ENCODE measurements around the gene ABCA7. TPM values are rescaled to one million over a fixed set of nuclear protein-coding genes. Genes with fewer than 3 reads are reported as not detected.

ABCA7 gene
- total RNA-seq, 1 experiment from 2014 or later, result 2.3 TPM

GRCh38 chr19:1073063-1073955 lies 33.4 kb downstream of the ABCA7 start:
- DNase-seq (ENCODE audit: low read depth, low spot score), result no peak
- in situ Hi-C loops (cut with HindIII; ENCODE audit: low pct_unique_long_range_greater_than_20kb, low sequenced_read_pairs), result no loop called here

DNA sequence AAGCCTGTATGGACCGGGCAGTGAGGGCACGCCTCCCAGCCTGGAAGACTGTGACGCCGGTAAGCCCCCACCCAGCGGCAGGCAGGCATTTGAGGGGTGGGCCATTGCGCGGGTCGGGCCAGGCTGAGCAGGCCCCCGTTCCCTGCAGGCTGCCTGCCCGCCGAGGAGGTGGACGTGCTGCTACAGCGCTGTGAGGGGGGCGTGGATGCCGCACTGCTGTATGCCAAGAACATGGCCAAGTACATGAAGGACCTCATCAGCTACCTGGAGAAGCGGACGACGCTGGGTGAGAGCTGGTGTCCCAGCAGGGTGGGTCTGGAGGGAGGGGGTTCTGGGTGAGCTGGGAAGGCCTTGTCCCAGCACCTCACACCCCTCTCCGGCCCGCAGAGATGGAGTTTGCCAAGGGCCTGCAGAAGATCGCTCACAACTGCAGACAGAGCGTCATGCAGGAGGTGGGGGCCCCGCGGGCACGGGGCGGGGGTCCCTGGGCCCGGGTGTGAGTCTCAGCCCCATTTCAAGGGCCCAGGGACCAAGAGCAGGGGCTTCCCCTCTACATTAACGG lies 34.1 kb downstream of the ABCA7 start:
- DNase-seq (ENCODE audit: low read depth, low spot score), result no peak
- in situ Hi-C loops (cut with HindIII; ENCODE audit: low pct_unique_long_range_greater_than_20kb, low sequenced_read_pairs), result no loop called here

DNA sequence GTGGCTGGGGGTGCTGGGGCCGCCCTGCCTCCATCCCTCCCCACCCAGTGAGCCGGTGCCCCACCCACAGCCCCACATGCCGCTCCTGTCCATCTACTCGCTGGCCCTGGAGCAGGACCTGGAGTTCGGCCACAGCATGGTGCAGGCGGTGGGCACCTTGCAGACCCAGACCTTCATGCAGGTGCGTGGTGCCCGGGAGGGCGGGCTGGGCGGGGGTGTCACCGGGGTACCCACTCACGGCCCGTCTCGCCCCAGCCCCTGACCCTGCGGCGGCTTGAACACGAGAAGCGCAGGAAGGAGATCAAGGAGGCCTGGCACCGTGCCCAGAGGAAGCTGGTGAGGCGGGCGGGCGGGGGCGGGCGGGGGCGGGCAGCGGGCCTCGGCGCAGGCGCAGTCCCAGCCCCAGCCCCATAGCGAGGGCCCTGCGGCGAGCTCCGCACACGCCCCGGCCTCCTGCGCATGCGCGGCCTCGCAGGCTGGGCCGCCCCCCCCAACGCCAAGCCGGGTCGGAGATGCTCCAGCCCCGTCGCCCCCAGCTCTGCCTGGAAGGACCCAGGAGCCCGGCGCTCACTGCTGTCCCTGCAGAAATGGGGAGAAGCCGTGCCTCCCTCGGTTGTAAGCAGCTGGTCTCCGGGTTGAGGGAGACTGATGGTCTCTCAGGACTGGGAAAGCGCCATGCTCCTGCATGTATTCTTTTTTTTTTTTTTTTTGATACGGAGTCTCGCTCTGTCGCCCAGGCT lies 34.8 kb downstream of the ABCA7 start:
- in situ Hi-C loops (cut with HindIII; ENCODE audit: low pct_unique_long_range_greater_than_20kb, low sequenced_read_pairs), result no loop called here
- DNase-seq (ENCODE audit: low read depth, low spot score), result no peak

DNA sequence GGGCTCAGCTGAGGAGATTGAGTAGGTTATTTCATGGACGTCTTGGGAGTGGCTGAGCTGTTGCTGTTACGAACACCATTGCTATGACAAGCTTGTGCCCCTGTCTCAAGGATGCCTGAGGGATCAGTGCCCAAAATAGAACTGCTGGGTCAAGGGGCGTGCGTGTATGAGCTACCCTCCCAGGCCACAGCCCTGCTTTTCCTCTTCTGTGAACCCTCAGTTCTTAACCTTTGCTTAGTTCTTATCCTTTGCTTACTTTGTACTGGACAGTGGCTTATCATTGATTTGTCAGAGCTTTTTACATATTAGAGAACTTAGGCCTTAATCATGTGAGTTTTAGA lies 36.1 kb downstream of the ABCA7 start:
- in situ Hi-C loops (cut with HindIII; ENCODE audit: low pct_unique_long_range_greater_than_20kb, low sequenced_read_pairs), result no loop called here
- no peak for DNase-seq (ENCODE audit: low read depth, low spot score)

GRCh38 chr19:1076951-1077350 lies 37.0 kb downstream of the ABCA7 start:
- no peak for DNase-seq (ENCODE audit: low read depth, low spot score)
- in situ Hi-C loops (cut with HindIII; ENCODE audit: low pct_unique_long_range_greater_than_20kb, low sequenced_read_pairs), result no loop called here

DNA sequence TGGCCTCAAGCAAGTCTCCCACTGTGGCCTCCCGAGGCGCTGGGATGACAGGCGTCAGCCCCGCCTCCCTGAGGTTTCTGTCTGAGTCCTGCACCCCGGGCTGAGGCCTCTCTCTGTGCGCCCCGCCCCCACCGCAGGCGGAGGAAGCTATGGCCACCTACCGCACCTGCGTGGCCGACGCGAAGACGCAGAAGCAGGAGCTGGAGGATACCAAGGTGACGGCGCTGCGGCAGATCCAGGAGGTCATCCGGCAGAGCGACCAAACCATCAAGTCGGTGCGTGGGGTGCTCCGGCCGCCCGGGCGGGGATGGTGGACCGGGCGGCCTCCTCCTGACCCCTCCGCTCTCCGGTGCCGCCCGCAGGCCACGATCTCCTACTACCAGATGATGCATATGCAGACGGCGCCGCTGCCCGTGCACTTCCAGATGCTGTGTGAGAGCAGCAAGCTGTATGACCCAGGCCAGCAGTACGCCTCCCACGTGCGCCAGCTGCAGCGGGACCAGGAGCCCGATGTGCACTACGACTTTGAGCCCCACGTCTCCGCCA lies 39.7 kb downstream of the ABCA7 start:
- in situ Hi-C loops (cut with HindIII; ENCODE audit: low pct_unique_long_range_greater_than_20kb, low sequenced_read_pairs), result no loop called here
- DNase-seq (ENCODE audit: low read depth, low spot score), result no peak

DNA sequence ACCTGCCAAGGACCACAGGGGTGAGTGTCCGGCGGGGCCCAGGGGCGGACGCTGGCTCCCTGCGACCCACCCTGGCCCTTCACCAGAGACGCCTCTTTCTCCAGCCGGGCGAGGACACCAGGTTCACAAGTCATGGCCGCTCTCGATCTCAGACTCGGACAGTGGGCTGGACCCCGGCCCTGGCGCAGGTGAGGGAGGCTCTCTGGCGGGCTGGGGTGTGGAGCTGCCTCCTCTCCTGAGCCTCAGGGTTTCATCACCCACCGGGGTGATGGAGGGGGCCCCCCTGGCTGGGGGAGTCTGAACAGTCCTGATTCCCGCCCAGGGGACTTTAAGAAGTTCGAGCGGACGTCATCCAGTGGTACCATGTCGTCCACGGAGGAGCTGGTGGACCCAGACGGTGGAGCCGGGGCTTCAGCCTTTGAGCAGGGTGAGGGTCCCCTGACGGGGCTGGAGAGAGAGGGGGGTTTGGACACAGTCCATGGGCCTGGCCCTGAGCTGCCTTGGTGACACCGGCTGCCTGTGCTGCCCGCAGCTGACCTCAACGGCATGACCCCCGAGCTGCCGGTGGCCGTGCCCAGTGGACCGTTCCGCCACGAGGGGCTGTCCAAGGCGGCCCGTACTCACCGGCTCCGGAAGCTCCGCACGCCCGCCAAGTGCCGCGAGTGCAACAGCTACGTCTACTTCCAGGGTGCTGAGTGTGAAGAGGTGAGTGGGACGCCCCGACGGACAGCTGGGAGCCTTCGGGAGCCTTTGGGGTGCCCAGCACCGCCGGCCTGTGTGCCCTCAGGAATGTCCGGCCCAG lies 40.7 kb downstream of the ABCA7 start:
- no peak for DNase-seq (ENCODE audit: low read depth, low spot score)
- in situ Hi-C loops (cut with HindIII; ENCODE audit: low pct_unique_long_range_greater_than_20kb, low sequenced_read_pairs), result no loop called here

DNA sequence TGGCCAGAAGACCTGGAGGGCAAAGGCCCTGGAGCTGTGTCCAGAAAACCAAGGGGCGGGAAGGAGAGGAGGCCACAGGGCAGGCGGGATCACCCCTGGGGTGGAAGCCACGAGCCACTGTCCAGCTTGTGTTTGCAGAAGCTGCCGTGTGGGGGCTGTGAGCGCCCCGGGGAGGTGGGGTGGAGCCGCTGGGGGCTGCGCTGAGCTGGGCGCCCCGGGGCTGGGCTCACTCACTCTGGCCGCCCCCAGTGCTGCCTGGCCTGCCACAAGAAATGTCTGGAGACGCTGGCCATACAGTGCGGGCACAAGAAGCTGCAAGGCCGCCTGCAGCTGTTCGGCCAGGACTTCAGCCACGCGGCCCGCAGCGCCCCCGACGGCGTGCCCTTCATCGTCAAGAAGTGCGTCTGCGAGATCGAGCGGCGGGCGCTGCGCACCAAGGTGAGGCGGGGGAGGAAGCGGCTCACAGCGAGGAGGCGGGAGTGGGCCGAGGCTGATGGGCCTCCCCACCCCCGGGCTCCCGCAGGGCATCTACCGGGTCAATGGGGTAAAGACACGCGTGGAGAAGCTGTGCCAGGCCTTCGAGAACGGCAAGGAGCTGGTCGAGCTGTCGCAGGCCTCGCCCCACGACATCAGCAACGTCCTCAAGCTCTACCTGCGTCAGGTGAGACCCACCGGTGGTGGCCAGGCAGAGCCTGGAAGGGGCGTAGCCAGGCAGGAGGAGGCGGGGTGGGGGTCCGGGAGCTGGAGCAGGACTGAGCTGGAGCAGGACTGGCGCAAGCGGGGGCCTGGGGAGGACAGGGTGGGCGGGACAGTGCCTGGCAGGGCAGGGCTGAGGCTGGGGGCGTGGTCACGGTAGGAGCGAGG lies 41.6 kb downstream of the ABCA7 start:
- no peak for DNase-seq (ENCODE audit: low read depth, low spot score)
- in situ Hi-C loops (cut with HindIII; ENCODE audit: low pct_unique_long_range_greater_than_20kb, low sequenced_read_pairs), result no loop called here

- DNase-seq (ENCODE audit: low read depth, low spot score), result peak; percentile 22
- in situ Hi-C loops (cut with HindIII; ENCODE audit: low pct_unique_long_range_greater_than_20kb, low sequenced_read_pairs), result no loop called here
Observed at GRCh38 chr19:1082165-1082927, 42.4 kb downstream of the ABCA7 start.

DNA sequence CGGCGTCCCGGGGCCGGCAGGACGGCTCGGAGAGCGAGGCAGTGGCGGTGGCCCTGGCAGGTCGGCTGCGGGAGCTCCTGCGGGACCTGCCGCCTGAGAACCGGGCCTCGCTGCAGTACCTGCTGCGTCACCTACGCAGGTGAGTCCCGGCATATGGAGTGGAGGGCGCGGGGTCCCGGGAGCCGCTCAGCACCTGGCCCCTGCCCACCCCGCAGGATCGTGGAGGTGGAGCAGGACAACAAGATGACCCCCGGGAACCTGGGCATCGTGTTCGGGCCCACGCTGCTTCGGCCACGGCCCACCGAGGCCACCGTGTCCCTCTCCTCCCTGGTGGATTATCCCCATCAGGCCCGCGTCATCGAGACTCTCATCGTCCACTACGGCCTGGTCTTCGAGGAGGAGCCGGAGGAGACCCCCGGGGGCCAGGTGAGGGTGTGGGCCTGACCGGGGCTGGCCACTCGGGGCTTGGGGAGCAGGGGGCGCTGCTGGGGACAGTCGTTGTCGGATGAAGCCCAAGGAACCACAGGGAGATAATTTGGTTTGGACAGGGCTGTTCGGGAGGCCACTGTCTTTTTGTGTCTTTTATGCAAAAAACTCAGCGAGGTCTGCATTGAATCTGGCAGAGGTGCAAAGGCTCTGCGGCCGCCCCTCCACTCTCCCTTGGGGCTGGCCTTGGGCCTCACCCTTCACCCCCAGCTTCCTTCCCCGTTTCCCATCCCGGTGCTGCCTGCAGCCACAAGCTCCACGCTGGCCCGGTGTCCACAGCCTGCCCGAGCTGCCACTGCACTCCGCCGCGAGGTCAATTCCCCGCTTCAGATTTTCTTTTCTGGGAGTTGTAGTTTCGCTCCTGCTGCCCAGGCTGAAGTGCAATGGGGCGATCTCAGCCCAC lies 43.3 kb downstream of the ABCA7 start:
- no peak for DNase-seq (ENCODE audit: low read depth, low spot score)
- in situ Hi-C loops (cut with HindIII; ENCODE audit: low pct_unique_long_range_greater_than_20kb, low sequenced_read_pairs), result no loop called here

DNA sequence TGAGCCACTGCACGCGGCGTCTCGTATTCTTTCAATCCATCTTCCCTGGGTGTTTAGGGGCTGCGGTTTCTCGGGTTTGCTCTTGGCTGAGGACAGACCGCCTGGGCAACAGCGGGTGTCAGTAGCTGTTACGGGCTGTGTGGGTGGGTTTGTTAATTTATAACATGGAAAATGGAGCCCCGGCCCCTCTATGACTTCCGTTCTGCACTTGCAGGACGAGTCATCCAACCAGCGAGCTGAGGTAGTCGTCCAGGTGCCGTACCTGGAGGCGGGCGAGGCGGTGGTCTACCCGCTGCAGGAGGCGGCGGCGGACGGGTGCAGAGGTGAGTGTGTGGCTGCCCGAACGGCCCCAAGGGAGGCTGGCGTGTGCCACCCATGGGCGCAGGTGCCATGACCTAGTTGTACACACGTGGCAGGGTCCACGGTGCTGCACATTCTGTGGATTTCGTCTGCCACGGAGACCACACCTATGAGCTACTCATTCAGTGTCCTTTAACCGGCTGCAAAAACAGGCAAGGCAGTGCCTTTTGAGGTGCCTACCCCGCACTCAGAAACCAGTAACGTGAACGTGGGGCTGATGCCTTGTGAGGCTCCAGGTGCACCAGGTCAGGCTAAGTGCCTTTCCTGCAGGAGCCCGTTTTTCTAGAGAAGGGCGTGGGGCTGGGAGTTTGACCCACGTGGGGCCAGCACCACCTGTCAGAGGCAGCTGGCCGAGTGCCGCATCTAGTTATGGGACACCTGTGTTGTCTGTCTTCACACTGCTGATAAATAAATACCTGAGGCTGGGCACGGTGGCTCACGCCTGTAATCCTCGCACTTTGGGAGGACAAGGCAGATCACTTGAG lies 44.3 kb downstream of the ABCA7 start:
- in situ Hi-C loops (cut with HindIII; ENCODE audit: low pct_unique_long_range_greater_than_20kb, low sequenced_read_pairs), result no loop called here

DNA sequence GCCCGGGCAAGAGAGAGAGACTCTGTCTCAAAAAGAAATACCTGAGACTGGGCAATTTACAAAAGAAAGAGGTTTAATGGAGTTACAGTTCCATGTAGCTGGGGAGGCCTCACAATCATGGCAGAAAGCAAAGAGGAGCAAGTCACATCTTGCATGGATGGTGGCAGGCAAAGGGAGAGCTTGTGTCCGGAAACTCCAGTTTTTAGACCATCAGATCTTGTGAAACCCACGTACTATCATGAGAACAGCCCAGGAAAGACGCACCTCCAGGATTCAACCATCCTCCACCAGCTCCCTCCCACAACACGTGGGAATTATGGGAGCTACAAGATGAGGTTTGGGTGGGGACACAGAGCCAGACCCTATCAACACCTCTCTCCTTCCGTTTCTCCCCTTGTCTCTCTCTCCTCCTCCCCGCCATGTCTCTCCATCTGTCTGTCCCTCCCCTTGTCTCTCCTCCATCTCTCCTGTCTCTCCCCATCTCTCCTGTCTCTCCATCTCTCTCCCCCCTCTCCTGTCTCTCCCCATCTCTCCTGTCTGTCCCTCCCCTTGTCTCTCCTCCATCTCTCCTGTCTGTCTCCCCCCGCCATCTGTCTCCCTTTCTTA lies 45.2 kb downstream of the ABCA7 start:
- DNase-seq (ENCODE audit: low read depth, low spot score), result no peak
- in situ Hi-C loops (cut with HindIII; ENCODE audit: low pct_unique_long_range_greater_than_20kb, low sequenced_read_pairs), result no loop called here

More for the DNA sequence above, 44.3 kb downstream of the ABCA7 start:
- DNase-seq (ENCODE audit: low read depth, low spot score), result no peak

DNA sequence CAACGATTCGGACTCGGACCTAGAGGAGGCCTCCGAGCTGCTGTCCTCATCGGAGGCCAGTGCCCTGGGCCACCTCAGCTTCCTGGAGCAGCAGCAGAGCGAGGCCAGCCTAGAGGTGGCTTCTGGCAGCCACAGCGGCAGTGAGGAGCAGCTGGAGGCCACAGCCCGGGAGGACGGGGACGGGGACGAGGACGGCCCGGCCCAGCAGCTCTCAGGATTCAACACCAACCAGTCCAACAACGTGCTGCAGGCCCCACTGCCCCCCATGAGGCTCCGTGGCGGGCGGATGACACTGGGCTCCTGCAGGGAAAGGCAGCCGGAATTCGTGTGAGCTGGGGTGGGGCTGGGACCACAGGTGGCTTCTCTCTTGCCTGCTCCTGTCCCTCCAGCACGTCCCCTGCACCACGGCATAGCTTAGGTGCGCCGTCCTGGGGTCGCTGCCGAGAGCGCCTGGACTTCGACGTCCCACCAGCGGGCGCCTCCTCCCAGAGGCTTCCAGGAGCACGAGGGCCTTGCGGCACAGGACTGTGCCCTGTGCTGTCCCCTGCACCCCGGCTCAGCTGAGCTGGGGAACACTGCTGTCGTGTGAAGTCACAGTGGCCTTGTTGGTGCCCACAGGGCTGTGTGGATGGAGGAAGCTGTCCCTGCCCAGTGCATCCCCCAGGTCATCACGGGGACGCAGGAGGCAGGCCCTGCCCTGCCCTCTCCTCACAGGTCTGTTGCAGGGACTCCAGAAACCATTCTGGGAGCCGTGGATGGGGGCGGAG lies 46.0 kb downstream of the ABCA7 start:
- in situ Hi-C loops (cut with HindIII; ENCODE audit: low pct_unique_long_range_greater_than_20kb, low sequenced_read_pairs), result no loop called here

More for the DNA sequence above, 46.0 kb downstream of the ABCA7 start:
- no peak for DNase-seq (ENCODE audit: low read depth, low spot score)

All from SK-MEL-5 (cell line).